Fibroblast of pulmonary artery (primary cell): ENCODE measurements around the gene WDR45B.

Experiments
- DNase-seq: peaks from one replicate; pipeline ENCODE4 v3.0.0-alpha.2; 2010; ENCODE audit warnings: low read depth
- H3K4me3 ChIP-seq: replicated peaks from 2 replicates; pipeline ENCODE4 v1.5.1; 2011; ENCODE audit warnings: low read depth, mild to moderate bottlenecking, control low read depth, low read length, moderate library complexity
- TF ChIP-seq, protein P1 (sequence below): IDR thresholded peaks from 2 replicates; pipeline ENCODE4 v1.5.1; 2011; ENCODE audit warnings: mild to moderate bottlenecking, control low read depth, low read length, inconsistent platforms; ENCODE audit errors: missing control alignments

Gene WDR45B

DNA sequence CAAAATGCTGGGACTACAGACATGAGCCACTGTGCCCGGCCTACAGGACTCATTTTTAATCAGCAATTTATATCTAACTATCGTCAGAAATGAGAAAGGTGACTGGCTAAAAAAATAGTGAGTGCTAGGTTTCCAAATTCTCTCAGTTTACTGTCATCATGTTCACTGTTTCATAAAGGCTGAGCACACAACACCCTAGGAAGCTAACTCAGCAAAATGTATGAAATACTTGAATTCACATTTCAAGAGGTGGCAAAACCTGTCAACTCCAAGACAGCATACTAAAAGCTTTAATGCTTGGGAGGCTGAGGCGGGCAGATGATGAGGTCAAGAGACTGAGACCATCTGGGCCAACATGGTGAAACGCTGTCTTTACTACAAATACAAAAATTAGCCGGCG, 16.7 kb downstream of the WDR45B start:
- no peak overlapping the region for H3K4me3 ChIP-seq
- TF ChIP-seq, protein P1, sequence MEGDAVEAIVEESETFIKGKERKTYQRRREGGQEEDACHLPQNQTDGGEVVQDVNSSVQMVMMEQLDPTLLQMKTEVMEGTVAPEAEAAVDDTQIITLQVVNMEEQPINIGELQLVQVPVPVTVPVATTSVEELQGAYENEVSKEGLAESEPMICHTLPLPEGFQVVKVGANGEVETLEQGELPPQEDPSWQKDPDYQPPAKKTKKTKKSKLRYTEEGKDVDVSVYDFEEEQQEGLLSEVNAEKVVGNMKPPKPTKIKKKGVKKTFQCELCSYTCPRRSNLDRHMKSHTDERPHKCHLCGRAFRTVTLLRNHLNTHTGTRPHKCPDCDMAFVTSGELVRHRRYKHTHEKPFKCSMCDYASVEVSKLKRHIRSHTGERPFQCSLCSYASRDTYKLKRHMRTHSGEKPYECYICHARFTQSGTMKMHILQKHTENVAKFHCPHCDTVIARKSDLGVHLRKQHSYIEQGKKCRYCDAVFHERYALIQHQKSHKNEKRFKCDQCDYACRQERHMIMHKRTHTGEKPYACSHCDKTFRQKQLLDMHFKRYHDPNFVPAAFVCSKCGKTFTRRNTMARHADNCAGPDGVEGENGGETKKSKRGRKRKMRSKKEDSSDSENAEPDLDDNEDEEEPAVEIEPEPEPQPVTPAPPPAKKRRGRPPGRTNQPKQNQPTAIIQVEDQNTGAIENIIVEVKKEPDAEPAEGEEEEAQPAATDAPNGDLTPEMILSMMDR, result no peak
- no peak for DNase-seq

DNA sequence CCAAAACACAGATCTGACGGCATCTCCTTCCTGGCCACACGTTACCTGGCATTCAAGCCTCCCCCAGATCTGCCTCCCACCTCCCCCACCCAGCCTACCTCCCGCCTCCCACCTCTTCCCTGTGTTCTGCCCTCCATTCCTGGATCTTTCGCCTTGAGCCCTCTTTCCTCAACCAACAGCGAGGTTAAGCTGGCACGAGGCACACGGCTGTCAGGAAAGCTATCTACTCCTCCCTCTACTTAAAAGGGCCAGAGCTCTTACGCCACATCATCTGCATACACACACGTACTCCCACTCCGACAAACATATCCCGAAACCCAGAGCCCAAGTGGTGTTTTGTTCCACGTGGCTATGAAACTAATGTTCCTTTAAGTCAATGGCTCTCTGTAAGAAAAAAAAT, 18.0 kb downstream of the WDR45B start:
- no peak for DNase-seq
- TF ChIP-seq, protein P1, result no peak
- H3K4me3 ChIP-seq, result no peak overlapping the region

GRCh38 chr17:82629748-82630147, 18.5 kb downstream of the WDR45B start:
- DNase-seq, result no peak
- no peak overlapping the region for H3K4me3 ChIP-seq
- TF ChIP-seq, protein P1, result no peak

DNA sequence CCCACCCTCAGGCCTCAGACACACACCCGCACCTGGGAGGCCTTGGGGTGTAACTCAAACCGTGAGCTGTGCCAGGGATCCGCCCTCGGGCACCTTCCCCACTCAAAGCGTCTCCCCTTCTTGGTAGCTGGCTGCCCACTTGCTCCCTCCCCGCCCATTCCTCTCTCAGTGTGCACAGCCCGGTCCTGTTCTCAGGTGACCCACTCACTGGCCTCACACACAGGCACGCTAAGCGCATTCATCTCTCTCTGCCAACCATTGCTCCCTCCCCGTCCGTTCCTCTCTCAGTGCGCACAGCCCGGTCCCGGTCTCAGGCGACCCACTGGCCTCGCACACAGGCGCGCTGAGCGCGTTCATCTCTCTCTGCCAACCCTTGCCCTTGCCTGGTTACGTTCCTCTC, 20.8 kb downstream of the WDR45B start:
- no peak for DNase-seq
- TF ChIP-seq, protein P1, result no peak
- no peak overlapping the region for H3K4me3 ChIP-seq

GRCh38 chr17:82623707-82624106, 24.5 kb downstream of the WDR45B start:
- no peak for DNase-seq
- TF ChIP-seq, protein P1, result no peak
- no peak overlapping the region for H3K4me3 ChIP-seq

- TF ChIP-seq, protein P1, result no peak
- no peak overlapping the region for H3K4me3 ChIP-seq
- no peak for DNase-seq
These were observed 28.6 kb downstream of the WDR45B start for GRCh38 chr17:82619641-82620040.

DNA sequence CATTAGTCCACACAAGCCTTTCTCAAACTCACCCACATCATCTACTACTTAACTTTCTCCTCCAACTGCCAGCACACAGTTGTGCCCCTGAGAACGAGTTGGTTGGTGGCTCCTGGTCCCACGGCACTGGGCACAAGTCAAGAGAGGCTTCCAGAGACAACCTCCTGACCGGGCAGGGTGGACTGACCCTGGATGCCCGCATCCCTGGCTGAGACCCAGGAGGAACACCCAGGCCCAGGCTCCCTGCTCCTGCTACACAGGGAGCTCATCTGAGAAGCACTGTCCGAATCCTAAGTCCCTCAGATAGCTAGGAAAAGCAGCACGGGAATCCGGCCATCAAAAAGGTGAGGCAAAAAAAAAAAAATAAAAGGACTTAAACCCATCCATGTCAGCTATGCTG, 29.0 kb downstream of the WDR45B start:
- DNase-seq, result no peak
- TF ChIP-seq, protein P1, result no peak
- H3K4me3 ChIP-seq, result no peak overlapping the region
